SK-N-SH (cell line): Measurements from ENCODE around the gene VMP1.

Experiments
- CTCF ChIP-seq: fragments of 200-600 bp; sonication (generic); IDR thresholded peaks from 2 replicates; pipeline ENCODE4 v1.6.1; 2017; ENCODE audit warnings: antibody characterized with exemption, mild to moderate bottlenecking, moderate library complexity
- NRF1 ChIP-seq: IDR thresholded peaks from 2 replicates; pipeline ENCODE4 v1.6.1; 2012; ENCODE audit warnings: low read depth, mild to moderate bottlenecking, low read length

GRCh38 chr17:59828478-59828760 is 121.0 kb downstream of the VMP1 start:
- TF ChIP-seq CTCF = no peak
- no peak for TF ChIP-seq NRF1
